SK-N-MC (cell line): ENCODE data around the gene TEP1.

Experiments
- EZH2 ChIP-seq: fragments of 200-600 bp; sonication (generic); IDR thresholded peaks from one replicate; pipeline ENCODE4 v1.6.1; 2017; ENCODE audit warnings: antibody characterized with exemption
- FOXP2 ChIP-seq: optimal IDR thresholded peaks from 2 replicates; pipeline ENCODE3; 2011; ENCODE audit warnings: mild to moderate bottlenecking, moderate library complexity; ENCODE audit not compliant: insufficient read depth; ENCODE audit errors: extremely low read length, control extremely low read depth
- POLR2AphosphoS5 ChIP-seq: IDR thresholded peaks from 2 replicates; pipeline ENCODE4 v1.6.1; 2012; ENCODE audit warnings: mild to moderate bottlenecking, low read depth, low read length, borderline replicate concordance

- TF ChIP-seq POLR2AphosphoS5 (no peak), EZH2 (no peak), FOXP2 (no peak)
Observed at GRCh38 chr14:20317720-20318119, 95.6 kb downstream of the TEP1 start.
